Glomerular endothelial cell (primary cell): ENCODE data around the gene HTRA1. TPM values are rescaled to one million over a fixed set of nuclear protein-coding genes. Genes with fewer than 3 reads are reported as not detected.

Experiments used
- DNase-seq: peaks from one replicate; pipeline ENCODE4 v3.0.0-alpha.2; 2011; ENCODE audit warnings: low read depth, low spot score; ENCODE audit errors: extremely low read depth
- total RNA-seq: library from RNA; depleted of rRNA; stranded (reverse); fragments of >200 nt; gene quantifications from 2 replicates; pipeline ENCODE4 v1.2.3, GENCODE V29; 2015

HTRA1 gene
- total RNA-seq, 1 donor from 2014 or later, result 307 TPM

DNA sequence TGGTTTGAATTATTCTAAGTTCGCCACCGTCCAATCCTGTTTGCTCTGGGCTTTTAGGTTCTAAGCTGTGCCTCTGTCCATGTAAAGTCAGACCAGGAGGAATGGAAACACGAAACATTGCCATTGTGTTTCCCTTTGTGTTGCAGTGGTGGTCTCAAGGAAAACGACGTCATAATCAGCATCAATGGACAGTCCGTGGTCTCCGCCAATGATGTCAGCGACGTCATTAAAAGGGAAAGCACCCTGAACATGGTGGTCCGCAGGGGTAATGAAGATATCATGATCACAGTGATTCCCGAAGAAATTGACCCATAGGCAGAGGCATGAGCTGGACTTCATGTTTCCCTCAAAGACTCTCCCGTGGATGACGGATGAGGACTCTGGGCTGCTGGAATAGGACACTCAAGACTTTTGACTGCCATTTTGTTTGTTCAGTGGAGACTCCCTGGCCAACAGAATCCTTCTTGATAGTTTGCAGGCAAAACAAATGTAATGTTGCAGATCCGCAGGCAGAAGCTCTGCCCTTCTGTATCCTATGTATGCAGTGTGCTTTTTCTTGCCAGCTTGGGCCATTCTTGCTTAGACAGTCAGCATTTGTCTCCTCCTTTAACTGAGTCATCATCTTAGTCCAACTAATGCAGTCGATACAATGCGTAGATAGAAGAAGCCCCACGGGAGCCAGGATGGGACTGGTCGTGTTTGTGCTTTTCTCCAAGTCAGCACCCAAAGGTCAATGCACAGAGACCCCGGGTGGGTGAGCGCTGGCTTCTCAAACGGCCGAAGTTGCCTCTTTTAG lies 52.9 kb downstream of the HTRA1 start:
- no peak for DNase-seq

DNA sequence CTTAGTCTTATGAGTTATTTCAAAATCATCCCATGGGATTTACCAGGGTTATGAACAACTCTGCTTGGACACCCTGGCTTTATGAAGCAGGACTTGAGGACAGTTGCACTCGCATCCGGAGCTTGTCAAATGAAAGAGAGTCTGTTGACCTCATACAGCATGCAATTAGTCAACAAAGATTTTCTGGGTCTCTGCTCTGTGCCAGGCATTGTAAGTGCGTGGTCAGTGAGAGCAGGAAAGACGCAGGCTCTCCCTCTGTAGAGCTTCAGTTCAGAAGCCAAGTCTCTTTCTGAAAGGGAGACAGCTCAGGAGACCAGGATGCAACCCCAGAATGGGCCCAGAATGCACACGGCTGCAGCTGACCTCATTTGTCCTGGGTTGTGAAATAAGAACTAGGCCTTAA lies 53.7 kb downstream of the HTRA1 start:
- DNase-seq, result no peak

DNA sequence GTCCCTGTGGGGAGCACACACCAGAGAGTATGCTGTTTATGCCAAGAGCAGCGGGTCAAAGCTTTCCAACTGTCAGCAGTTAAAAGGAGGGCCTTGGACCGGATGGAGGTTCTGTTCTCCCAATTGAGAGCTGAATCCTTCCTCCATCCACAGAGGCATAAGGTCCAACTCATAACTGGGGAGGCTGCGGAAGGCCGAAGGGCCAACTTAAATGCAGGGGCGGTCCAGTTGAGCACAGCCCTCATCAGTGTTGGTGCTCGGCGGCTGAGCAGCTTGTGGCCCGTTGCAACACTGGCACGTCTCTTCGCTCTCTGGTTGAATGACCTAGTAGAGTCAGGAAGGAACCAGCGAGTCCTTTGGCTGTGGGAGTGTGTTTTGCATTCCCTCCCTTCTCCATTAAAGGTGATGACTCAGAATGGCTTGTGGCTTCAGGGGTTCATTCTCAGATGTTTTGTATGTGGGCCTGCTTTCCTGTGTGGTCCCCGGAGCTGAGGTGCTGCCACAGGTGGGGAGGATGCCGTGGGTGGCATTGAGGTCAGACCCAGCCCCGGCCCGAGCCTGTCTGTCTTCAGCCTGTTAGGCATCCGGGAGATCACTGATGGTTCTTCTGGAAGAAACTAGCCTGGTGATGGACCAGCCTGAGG lies 54.4 kb downstream of the HTRA1 start:
- no peak for DNase-seq

DNA sequence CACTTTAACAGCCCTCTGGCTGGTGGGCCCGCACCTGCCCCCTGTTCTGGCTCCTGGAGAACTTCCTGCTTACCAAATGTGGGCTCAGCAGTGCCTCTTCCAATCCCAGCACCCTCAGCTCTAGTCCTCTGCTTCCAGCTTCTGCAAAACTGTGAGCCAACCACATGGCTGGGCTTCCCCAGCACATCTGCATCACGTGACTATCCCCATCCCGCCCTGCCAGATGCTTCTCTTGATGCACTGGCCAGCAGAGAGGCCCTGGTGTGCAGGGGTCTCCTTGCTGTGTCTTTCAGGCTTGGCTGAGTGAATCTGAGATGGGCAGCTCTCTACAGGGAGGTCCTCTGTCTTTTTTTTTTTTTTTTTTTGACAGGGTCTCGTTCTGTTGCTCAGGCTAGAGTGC lies 55.4 kb downstream of the HTRA1 start:
- no peak for DNase-seq

DNA sequence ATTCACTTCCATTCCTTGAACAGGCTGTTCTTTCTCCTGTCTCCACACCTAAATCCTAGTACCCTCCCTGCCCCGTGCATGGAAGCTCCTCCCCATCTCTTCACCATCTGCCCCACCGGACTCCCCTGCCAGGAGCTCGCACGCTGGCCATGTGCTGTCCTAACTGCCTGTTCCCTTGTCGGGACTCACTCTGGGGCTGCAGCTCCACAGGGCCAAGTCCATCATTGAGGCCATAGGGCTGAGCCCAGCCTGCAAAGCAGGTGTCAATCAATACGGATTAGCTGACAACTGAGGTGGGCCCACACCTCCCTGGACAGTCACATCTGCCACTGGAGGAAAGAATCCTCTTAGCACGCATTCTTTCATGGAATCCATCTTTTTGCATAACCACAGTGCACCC lies 57.8 kb downstream of the HTRA1 start:
- DNase-seq, result no peak

DNA sequence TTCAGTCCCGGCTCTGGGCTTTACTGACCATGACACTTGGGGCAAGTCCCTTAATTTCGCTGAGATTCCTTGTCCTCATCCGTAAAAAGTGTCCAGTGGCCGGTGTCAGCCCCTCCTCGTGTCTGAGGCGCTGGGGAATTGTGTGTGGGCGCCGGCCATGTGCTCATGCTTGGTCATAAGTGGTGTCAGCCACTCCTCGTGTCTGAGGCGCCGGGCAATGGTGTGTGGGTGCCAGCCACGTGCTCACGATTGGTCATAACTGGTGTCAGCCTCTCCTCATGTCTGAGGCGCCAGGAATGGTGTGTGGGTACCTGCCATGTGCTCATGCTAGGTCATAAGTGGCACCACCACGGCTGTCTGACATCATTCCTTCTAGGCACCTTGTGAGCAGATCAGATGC lies 58.5 kb downstream of the HTRA1 start:
- DNase-seq, result no peak

DNA sequence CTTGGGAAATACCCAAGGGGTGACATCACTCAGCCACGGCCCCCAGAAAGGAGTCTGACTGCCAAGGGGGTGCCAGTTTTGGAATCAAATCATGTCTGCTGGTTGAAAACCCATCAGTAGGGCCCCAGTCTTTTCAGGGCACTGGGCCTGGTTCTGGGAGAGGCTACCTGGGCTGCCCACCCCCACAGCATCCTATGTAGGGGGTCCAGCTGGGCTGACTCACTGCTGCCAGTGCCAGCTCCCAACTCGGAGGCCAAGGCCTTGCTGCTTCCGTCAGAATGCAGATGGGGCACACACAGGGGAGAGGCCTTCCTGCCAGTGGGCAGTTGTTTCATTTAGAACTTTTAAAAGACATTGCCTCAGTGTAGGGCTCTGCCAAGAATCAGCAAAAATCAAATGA lies 59.7 kb downstream of the HTRA1 start:
- no peak for DNase-seq

DNA sequence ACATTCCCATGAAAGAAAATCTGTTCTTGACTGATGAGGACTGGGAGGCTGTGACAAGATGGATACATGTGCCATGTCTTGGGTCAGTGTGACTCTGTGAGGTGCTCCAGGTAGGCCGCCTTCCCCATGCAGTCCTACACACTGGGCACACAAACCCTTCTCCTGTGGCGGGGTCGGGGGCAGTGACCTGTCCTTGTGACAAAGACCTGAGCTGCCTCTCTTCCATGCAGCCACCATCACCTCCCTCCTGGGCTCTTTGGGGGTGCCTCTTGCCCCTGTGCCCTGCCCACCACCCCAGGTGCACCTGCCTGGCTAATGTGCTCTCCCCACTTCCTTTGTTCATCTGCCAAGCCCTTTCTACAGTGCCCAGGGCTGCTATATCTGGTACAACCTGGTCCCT lies 63.5 kb downstream of the HTRA1 start:
- no peak for DNase-seq

DNA sequence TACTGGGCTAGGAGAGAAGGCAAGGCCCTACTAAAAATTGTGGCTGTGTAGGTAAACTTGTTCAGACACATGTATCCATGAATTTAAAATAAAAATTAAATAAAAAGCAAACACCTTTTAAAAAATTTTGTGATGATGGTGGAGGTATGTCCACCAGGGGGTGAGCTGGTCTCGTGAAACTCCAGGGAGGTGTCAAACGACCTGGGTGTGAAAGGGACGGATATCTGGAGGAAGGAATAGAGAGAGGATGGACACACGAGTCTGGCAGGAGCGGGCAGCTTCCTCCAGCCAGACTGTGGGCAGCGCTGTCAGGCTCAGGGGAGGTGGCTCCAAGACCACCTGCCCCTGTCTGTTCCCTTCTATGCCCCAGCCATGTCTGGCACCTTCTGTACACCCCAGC lies 64.4 kb downstream of the HTRA1 start:
- no peak for DNase-seq

DNA sequence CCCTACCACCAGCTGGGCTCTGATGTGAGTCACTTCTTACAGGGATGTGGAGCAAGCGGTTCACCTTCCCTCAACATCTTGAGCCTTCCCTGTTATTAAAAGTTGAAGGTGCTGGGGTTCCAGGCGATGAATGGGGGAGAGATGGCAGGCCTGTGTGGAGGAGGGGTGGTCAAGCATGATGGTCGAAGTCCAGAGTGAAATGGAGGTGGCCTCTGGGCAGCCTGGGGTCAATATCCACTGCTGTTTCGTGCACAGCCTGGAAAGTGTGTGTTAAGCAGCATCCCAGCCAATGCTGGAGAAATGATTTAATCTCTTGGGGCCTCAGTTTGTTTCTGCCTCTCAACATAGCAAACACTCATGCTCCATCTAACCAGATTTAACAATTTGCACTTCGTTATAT lies 65.5 kb downstream of the HTRA1 start:
- DNase-seq, result no peak

DNA sequence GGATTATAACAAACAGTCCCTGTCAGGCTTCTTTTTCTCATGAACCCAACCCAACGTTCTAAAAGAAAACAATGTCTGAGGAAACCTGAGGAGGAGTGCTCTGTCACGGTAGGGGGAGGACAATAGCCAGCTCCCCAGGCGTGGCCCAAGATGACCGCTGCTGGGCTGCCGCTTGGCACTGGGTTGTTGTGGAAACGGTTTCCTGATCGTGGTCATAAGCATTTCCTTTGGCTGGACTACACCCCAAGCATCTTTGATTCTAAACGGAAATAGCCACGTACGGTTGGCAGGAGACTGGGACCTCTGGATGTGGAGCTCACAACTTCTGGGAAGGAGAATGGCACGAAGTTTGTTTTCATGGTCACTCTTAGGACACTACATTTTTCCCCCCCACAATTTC lies 68.8 kb downstream of the HTRA1 start:
- peak; percentile 86 for DNase-seq

DNA sequence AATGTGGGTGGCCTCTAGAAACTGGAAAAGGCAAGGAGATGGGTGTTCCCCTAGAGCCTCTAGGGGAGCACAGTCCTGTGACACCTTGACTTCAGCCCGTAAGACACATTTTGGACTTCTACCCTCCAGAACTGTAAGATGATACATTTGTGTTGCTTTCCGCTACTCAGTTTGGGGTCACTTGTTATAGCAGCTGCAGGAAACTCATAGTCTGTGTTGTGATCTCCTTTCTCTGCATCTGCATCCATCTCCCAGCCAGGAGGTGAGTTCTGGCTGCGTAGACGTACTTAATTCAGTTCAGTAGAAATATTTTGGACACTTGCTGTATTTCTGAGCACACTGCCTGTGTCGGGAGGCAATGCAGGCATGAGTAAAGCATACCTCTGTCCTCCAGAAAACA lies 69.9 kb downstream of the HTRA1 start:
- DNase-seq, result no peak

DNA sequence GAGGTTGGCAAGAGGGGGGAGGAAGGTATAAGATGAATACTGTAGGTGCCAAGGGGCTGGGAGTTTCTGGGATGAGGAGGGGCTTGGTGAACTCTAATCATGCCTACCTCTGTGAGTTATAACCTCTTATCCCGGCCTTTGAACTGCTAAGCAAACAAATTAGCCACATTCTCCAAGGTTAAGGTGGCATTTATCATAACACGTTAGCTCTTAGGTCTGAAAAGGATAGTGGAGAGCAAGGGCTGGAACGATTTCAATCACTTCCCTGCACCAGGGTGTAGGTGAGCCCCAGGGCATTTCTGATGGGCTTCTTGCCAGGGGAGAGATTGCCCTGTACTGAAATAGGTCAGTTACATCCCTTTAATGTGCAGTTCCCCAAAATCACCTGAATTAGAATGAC lies 70.6 kb downstream of the HTRA1 start:
- no peak for DNase-seq

DNA sequence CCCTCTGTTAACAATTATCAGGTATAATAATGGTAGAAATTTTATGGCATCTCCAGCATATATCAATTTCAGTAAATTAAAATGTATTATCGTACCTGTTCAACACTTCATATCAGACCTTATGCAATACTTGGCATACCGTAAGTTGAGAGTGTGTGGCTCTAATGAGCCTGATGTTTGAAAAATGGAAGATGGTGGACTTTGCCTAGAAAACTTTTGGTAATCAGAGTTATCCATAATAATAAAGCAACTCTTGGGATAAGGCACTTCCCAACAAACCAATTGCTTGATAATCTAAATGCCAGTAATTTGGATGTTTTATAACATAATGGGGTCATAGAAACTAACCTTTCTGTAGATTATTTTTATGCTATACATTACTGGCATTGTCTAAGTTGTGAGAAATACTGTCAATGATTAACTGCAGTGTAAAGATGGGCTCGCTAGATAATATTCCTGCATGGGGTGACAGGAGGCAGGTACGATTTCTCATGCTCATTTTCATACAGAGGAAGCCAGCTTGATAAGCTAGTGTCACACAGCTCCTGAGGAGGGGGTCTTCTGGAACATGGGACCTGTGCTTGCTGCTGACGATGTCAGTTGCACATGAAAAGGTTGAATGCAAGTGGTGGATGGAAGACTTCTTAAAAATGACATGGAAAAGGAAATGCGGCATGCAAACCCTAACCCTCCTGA lies 71.4 kb downstream of the HTRA1 start:
- no peak for DNase-seq

DNA sequence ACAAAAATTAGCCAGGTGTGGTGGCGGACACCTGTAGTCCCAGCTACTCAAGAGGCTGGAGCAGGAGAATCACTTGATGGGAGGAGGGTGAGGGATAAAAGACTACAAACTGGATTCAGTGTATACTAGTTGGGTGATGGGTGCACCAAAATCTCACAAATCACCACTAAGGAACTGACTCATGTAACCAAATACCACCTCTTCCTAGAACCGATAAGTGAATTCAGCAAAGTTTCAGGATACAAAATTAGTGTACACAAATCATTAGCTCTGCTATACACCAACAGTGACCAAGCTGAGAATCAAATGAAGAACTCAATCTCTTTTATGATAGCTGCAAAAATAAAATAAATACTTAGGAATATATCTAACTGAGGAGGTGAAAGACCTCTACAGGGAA lies 76.2 kb downstream of the HTRA1 start:
- no peak for DNase-seq

DNA sequence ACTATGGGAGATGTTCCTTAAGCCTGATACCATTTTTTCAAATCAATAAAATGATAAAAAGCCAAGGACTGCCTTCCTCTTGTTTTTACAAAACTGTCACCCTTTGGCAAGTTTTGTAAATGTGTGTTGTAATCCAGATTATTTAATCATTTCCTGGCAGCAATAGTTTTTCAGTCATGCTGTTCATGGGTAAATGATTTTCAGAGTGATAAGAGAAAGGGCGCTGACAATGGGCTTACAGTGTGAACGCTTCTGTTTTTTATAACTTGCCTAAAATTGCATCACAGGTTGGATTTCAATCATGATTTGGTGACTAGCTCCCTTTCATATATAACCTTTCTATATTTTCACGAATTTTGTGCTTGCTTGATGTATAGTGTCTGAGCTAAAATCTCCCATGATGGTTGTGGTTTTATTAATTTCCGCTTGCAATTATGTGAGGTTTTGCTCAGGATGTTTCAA lies 80.2 kb downstream of the HTRA1 start:
- DNase-seq, result no peak

DNA sequence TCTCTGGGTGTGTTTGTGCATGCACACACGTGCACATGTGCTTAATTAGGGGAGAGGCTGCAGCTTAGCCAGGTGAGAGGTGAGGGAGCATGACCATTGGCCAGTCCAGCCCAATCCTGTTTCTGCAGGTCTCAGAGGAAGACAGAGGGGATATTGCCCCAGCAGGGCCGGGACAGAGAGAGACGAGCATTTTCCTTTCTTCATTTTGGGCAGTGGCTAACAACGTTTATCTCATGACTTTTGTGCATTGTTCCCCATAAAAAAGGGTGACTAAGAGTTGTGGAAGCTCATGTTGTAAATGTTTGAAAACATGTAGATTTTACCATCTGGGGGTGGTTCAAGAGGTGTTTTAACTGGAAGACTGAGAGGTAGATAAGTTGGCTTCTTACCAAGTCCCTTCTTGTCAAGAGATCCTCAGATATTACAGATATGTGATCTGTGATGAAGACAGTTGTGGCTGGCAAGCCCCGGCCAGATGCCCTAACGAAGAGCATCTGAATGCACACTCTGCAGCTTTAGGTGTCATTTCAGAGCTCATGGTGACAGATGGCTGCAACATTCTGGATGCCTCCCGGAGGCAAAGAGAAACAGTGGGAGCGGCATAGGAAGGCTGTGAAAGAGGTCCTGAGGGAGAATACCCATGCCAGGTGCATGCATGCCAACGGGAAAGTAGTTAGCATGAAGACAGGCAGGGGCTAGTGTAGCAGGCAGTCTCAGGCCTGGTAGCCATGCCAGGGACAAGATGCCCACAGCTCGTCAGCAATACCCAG lies 82.5 kb downstream of the HTRA1 start:
- no peak for DNase-seq

DNA sequence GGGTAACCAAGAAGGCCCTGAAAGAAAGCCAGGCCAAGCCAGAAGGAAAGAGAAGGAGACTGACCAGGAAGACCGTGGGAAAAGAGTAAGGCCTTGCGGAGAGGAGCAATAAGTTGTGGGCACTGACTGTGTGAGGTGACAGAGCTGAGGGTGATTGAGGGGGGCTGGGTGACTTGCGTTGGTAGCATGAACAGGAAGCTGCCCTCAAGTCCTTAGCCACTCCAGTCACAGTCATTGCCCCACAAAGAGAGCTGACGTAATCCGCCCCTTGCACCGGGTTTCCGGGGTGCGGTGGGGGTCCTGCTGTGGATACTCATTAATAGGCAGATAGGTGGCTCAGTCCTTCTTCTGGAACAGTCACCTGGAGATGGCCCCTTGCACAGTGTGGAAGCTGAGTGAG lies 83.1 kb downstream of the HTRA1 start:
- no peak for DNase-seq

DNA sequence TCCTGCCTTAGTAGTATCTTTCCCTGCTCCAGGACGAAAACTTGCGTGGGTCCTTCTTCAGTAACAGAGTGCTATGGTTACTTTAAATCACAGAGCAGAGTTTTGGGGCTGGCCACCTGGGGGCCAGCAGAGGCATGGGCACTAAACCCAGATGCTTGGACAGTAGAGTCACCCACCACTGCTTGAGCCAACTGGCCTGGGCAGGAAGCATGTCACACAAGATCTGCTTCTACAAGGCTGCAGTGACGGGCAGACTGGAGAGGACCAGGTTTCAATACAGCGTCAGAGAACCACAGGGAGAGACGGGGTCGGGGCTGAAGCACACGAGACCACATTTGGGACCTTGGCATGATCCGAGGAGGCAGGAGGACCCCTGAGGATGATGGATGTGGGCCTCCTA lies 84.9 kb downstream of the HTRA1 start:
- no peak for DNase-seq

DNA sequence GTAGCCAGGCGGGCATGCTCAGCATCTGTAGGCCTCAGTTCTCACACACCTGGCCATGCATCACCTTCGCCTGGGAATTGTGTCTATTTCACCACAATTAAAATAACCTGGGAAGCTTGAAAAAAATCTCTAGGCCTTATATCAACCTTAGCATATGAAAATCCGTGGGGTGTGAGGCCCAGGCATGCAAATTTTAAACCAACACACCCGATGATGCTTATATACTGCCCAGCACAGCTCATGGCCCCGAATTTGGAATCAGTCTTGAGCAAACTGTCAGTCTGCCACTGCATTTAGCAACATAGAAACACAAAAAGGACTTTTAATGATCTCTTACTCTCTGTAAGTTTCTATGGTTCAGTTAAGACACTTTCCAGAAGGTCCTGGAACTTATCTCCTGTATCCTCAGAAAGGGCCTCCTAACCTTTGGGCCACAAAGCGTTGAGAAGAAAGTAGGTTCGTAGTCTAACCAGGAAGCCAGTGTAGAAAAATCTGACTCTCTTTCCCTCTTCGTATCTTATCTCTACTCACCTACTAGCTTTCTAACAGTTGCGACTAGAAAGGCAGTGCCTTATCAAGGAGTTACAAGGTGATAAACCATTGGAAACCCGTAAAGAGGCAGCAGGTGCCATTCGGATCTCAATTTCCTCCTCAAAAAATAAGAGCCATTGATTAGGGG lies 87.2 kb downstream of the HTRA1 start:
- no peak for DNase-seq

DNA sequence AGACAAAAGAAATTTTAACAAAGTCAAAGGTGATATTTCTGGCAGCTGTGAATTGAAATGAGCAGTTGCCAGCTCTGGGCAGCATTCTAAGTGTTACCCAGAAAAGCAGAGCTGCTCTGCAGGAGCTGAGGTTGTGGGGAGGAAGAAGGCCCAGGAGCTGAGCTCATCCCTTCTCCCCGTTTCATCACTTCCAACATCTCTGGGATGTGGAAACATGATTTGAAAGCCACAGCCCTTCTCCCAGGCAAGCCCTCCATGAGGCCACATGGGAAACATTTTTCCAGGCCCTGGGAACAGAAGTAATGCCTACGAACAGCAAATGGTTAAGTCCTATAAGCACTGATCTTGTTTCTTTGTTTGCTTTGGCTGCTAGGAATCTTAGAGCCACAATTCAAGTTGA lies 88.3 kb downstream of the HTRA1 start:
- DNase-seq, result no peak
